Measurements from ENCODE around the gene LMO2.

The LMO2 gene

GRCh38 chr11:33916736-33917135 lies 24.9 kb upstream of the LMO2 start:
- DNase-seq (ENCODE audit: extremely low read depth in 1 of 2, low read depth in 1 of 2), result no peak

- no peak for DNase-seq (ENCODE audit: extremely low read depth in 1 of 2, low read depth in 1 of 2)
Measured at GRCh38 chr11:33915526-33915925, 23.6 kb upstream of the LMO2 start.

- DNase-seq (ENCODE audit: extremely low read depth in 1 of 2, low read depth in 1 of 2), result no peak
Measured at GRCh38 chr11:33913991-33914390, 22.1 kb upstream of the LMO2 start.

GRCh38 chr11:33912405-33913361 lies 20.8 kb upstream of the LMO2 start:
- DNase-seq (ENCODE audit: extremely low read depth in 1 of 2, low read depth in 1 of 2), result no peak

- DNase-seq (ENCODE audit: extremely low read depth in 1 of 2, low read depth in 1 of 2), result no peak
Measured at GRCh38 chr11:33910958-33911339, 19.1 kb upstream of the LMO2 start.

- DNase-seq (ENCODE audit: extremely low read depth in 1 of 2, low read depth in 1 of 2), result no peak
Measured at GRCh38 chr11:33910296-33910957, 18.6 kb upstream of the LMO2 start.

- no peak for DNase-seq (ENCODE audit: extremely low read depth in 1 of 2, low read depth in 1 of 2)
Measured at GRCh38 chr11:33909552-33909951, 17.7 kb upstream of the LMO2 start.

- no peak for DNase-seq (ENCODE audit: extremely low read depth in 1 of 2, low read depth in 1 of 2)
Measured at GRCh38 chr11:33909150-33909549, 17.3 kb upstream of the LMO2 start.

- DNase-seq (ENCODE audit: extremely low read depth in 1 of 2, low read depth in 1 of 2), result no peak
Measured at GRCh38 chr11:33907421-33907820, 15.5 kb upstream of the LMO2 start.

- DNase-seq (ENCODE audit: extremely low read depth in 1 of 2, low read depth in 1 of 2), result no peak
Measured at GRCh38 chr11:33906484-33907186, 14.8 kb upstream of the LMO2 start.

- DNase-seq (ENCODE audit: extremely low read depth in 1 of 2, low read depth in 1 of 2), result no peak
Measured at GRCh38 chr11:33904102-33904501, 12.2 kb upstream of the LMO2 start.

GRCh38 chr11:33900159-33900840 lies 8.4 kb upstream of the LMO2 start:
- no peak for DNase-seq (ENCODE audit: extremely low read depth in 1 of 2, low read depth in 1 of 2)

- DNase-seq (ENCODE audit: extremely low read depth in 1 of 2, low read depth in 1 of 2), result no peak
Measured at GRCh38 chr11:33899400-33900037, 7.6 kb upstream of the LMO2 start.

- no peak for DNase-seq (ENCODE audit: extremely low read depth in 1 of 2, low read depth in 1 of 2)
Measured at GRCh38 chr11:33898957-33899356, 7.1 kb upstream of the LMO2 start.

GRCh38 chr11:33897761-33898375 lies 6.0 kb upstream of the LMO2 start:
- DNase-seq (ENCODE audit: extremely low read depth in 1 of 2, low read depth in 1 of 2), result no peak

GRCh38 chr11:33896911-33897310 lies 5.0 kb upstream of the LMO2 start:
- DNase-seq (ENCODE audit: extremely low read depth in 1 of 2, low read depth in 1 of 2), result no peak

GRCh38 chr11:33895752-33896137 lies 3.9 kb upstream of the LMO2 start:
- DNase-seq (ENCODE audit: extremely low read depth in 1 of 2, low read depth in 1 of 2), result no peak

GRCh38 chr11:33894398-33894746 lies 2.5 kb upstream of the LMO2 start:
- no peak for DNase-seq (ENCODE audit: extremely low read depth in 1 of 2, low read depth in 1 of 2)

- peak; percentile 59 to 77 for DNase-seq (ENCODE audit: extremely low read depth in 1 of 2, low read depth in 1 of 2)
Measured at GRCh38 chr11:33893711-33894397, 2.0 kb upstream of the LMO2 start.

All from stimulated activated CD8-positive, alpha-beta memory T cell treated with anti-CD3 and anti-CD28 coated beads, Interleukin-7, amount 100 ng/mL, for 48 hours (primary cell).